ENCODE results near the gene TMEM204.

- TF ChIP-seq CTCF (conservative IDR thresholded peaks at IDR 0.05 in 1 of 2, IDR thresholded peaks at IDR 0.05 in 1 of 2; ENCODE audit: low read depth in 1 of 2, low read length in 2 of 2): no peak
- TF ChIP-seq EZH2 (IDR thresholded peaks at IDR 0.05; ENCODE audit: low read length, missing control alignments): no peak
Observed at GRCh38 chr16:1584926-1585484, 51.5 kb downstream of the TMEM204 start.

Measured in fibroblast of lung (primary cell).